GM23338 (cell line): ENCODE data around the gene DPP3.

ENCODE experiments used
- CREB1 ChIP-seq: fragments of 250-450 bp; sonication (Bioruptor Pico); IDR thresholded peaks from 2 replicates; pipeline ENCODE4 v1.5.0; 2020; ENCODE audit warnings: low read depth, mild to moderate bottlenecking, moderate library complexity
- CTCF ChIP-seq, 2 experiments: fragments of 200-600 bp in 1 of 2; sonication (generic) in 1 of 2; conservative IDR thresholded peaks; 2 replicates each; pipeline versions ENCODE4 v1.5.1 to v1.6.1; 2016 to 2017; ENCODE audit warnings: antibody characterized with exemption in 2 of 2, low read depth in 2 of 2, mild to moderate bottlenecking in 2 of 2, moderate library complexity in 1 of 2
- EZH2 ChIP-seq: fragments of 200-600 bp; sonication (generic); IDR thresholded peaks from one replicate; pipeline ENCODE4 v1.8.0; 2017; ENCODE audit warnings: antibody characterized with exemption, mild to moderate bottlenecking, low read depth; ENCODE audit not compliant: unreplicated experiment

GRCh38 chr11:66484806-66485380, 4.7 kb downstream of the DPP3 start:
- TF ChIP-seq CTCF (conservative IDR thresholded peaks at IDR 0.05; ENCODE audit: low read depth in 2 of 2) (no peak), EZH2 (no peak), CREB1 (CRISPR knock-in tag) (no peak)
